K562 (cell line): ENCODE measurements around the gene VAC14. TPM values are rescaled to one million over a fixed set of nuclear protein-coding genes. Genes with fewer than 3 reads are reported as not detected.

Source experiments
- ATAC-seq: fragments of 200-7000 bp; cut with Tn5 transposase; 3 replicates; pipeline ENCODE4 v1.9.1; 2020; ENCODE audit warnings: moderate library complexity
- BruUV-seq: library from RNA; stranded (reverse); fragments of 400-500 nt; replicated peaks from 2 replicates; lab custom pipeline; 2021; lab: Mats Ljungman, UMichigan
- CTCF ChIA-PET: fragments of 300-600 bp; formaldehyde crosslinking; extraction: SDS; loops from one replicate; lab custom pipeline; 2021; ENCODE audit warnings: low intra/inter-chr PET ratio; lab: Yijun Ruan, JAX
- POLR2A ChIA-PET: fragments of 300-600, 350-650 bp; sonication (Branson Sonifier 250); formaldehyde crosslinking; extraction: SDS; loops from one replicate; lab custom pipeline; 2021; ENCODE audit warnings: antibody characterized with exemption, inconsistent platforms; lab: Yijun Ruan, JAX
- DNase-seq, 4 experiments: peaks; one replicate each; pipeline versions ENCODE4 v3.0.0 to v3.0.0-alpha.2; 2011 to 2018; ENCODE audit warnings: low spot score in 3 of 4, mixed read lengths in 3 of 4; ENCODE audit errors: extremely low read depth in 1 of 4
- FAIRE-seq: peaks from 2 replicates; lab custom pipeline; 2011; peaks lifted over from hg19 to GRCh38; lab: Jason Lieb, UNC
- H2AFZ ChIP-seq: 2 replicates; pipeline ENCODE4 v1.6.0; 2011; ENCODE audit warnings: low read depth, low read length, control low read depth, inconsistent platforms
- H3K27ac ChIP-seq: fragments of 200-600 bp; 3 replicates; pipeline ENCODE4 v1.8.0; 2011; ENCODE audit warnings: low read depth, mild to moderate bottlenecking, control low read depth, inconsistent platforms, low read length, moderate library complexity, mixed read lengths; ENCODE audit errors: extremely low read depth
- H3K27me3 ChIP-seq, 2 experiments: fragments of 300-600 bp in 1 of 2; 2 replicates in 1 of 2; 3 replicates in 1 of 2; pipeline versions ENCODE4 v1.6.0 to v1.8.0; 2011; ENCODE audit warnings: inconsistent platforms in 2 of 2, low read length in 2 of 2, mild to moderate bottlenecking in 1 of 2, mixed read lengths in 1 of 2, moderate library complexity in 1 of 2; ENCODE audit not compliant: control insufficient read depth in 2 of 2, insufficient read depth in 2 of 2
- H3K36me3 ChIP-seq: fragments of 300-600 bp; 3 replicates; pipeline ENCODE4 v1.8.0; 2011; ENCODE audit warnings: mild to moderate bottlenecking, low read length, inconsistent platforms; ENCODE audit not compliant: control insufficient read depth, insufficient read depth
- H3K4me1 ChIP-seq, 2 experiments: fragments of 200-600 bp in 1 of 2; replicated peaks in 1 of 2; 2 replicates in 1 of 2; 3 replicates in 1 of 2; pipeline versions ENCODE4 v1.5.1 to v1.8.0; 2011; ENCODE audit warnings: inconsistent platforms in 2 of 2, low read length in 2 of 2, mild to moderate bottlenecking in 1 of 2, mixed read lengths in 1 of 2, moderate library complexity in 1 of 2; ENCODE audit not compliant: control insufficient read depth in 2 of 2, insufficient read depth in 2 of 2
- H3K4me2 ChIP-seq: 2 replicates; pipeline ENCODE4 v1.6.1; 2011; ENCODE audit warnings: low read length, control low read depth, inconsistent platforms, mixed read lengths; ENCODE audit not compliant: insufficient read depth
- H3K4me3 ChIP-seq: fragments of 200-600 bp; sonication (generic), shearing (Covaris generic); 2 replicates; pipeline ENCODE4 v1.5.1; 2016; ENCODE audit warnings: control low read depth, inconsistent platforms
- H3K79me2 ChIP-seq: fragments of 200-600 bp; 3 replicates; pipeline ENCODE4 v1.8.0; 2011; ENCODE audit warnings: low read length, inconsistent platforms; ENCODE audit not compliant: control insufficient read depth, insufficient read depth
- H3K9ac ChIP-seq, 2 experiments: 2 replicates each; pipeline versions ENCODE4 v1.6.0 to v1.6.1; 2011; ENCODE audit warnings: low read depth in 2 of 2, low read length in 2 of 2, control low read depth in 1 of 2, inconsistent platforms in 1 of 2, mild to moderate bottlenecking in 1 of 2, mixed read lengths in 1 of 2; ENCODE audit not compliant: insufficient read depth in 1 of 2
- H3K9me1 ChIP-seq: one replicate; pipeline ENCODE4 v1.6.0; 2011; ENCODE audit warnings: inconsistent platforms, mild to moderate bottlenecking, low read length, moderate library complexity; ENCODE audit not compliant: control insufficient read depth, insufficient read depth
- H3K9me3 ChIP-seq: replicated peaks from 2 replicates; pipeline ENCODE4 v1.5.1; 2011; ENCODE audit warnings: low read depth, low read length, inconsistent platforms; ENCODE audit not compliant: control insufficient read depth, insufficient read depth
- H4K20me1 ChIP-seq: replicated peaks from 2 replicates; pipeline ENCODE4 v1.6.1; 2011; ENCODE audit warnings: low read length, inconsistent platforms, mixed read lengths; ENCODE audit not compliant: control insufficient read depth, insufficient read depth
- HMG20A ChIP-seq: fragments of 450-650 bp; formaldehyde crosslinking; conservative IDR thresholded peaks from 2 replicates; pipeline ENCODE4 v1.4.0; 2020; ENCODE audit warnings: mild to moderate bottlenecking, mixed read lengths
- RBFOX2 ChIP-seq: fragments of 200-400 bp; formaldehyde crosslinking; IDR thresholded peaks from 2 replicates; pipeline ENCODE4 v1.6.1; 2017; ENCODE audit warnings: low read depth, mild to moderate bottlenecking, low read length, moderate library complexity
- SMC3 ChIP-seq: conservative IDR thresholded peaks from 2 replicates; pipeline ENCODE4 v1.6.1; 2011; ENCODE audit warnings: low read depth, low read length, improper control_type of control experiment; ENCODE audit not compliant: insufficient read depth
- WGBS: fragments of 100-300 bp; shearing (Covaris generic); methylation state at CpG from one replicate; pipeline ENCODE4 v1.1.6; 2016; ENCODE audit warnings: low coverage, mixed read lengths; ENCODE audit not compliant: insufficient coverage; ENCODE audit errors: missing lambda C conversion rate; 5-methylcytosine and 5-hydroxymethylcytosine counted together
- in situ Hi-C: fragments of 300-500 bp; cut with MboI; formaldehyde crosslinking; loops from 4 replicates; pipeline ENCODE4 v1.15.0; 2018; ENCODE audit warnings: inconsistent platforms, mixed read lengths
- intact Hi-C: fragments of 100-400 bp; cut with micrococcal nuclease; formaldehyde crosslinking; loops from 2 replicates; pipeline ENCODE4 v1.14.2; 2022
- polyA plus RNA-seq, 8 experiments: library from polyadenylated mRNA; depleted of rRNA in 4 of 8; stranded (reverse) in 5 of 8; unstranded in 3 of 8; fragments of >200 nt; fragmentation: Nextera tagmentation in 2 of 8; fragmentation: Illumina TruSeq in 1 of 8; extraction: Ambion mirVana in 2 of 8; extraction: Trizol in 1 of 8; gene quantifications; 2 replicates each; pipeline versions ENCODE4 v1.2.1 to v1.2.3, GENCODE V29; 2011 to 2014; ENCODE audit warnings: inconsistent platforms in 1 of 8, missing spikeins in 1 of 8
- total RNA-seq, 7 experiments: library from RNA; depleted of rRNA in 6 of 7; stranded (reverse); fragments of >200 nt in 6 of 7; fragmentation: Illumina TruSeq in 2 of 7; extraction: Trizol in 2 of 7; gene quantifications; 2 replicates each; pipeline versions ENCODE4 v1.2.1 to v1.2.3, GENCODE V29; 2011 to 2021; ENCODE audit warnings: low replicate concordance in 1 of 7
- TF ChIP-seq, protein P1 (sequence below): fragments of 450-650 bp; formaldehyde crosslinking; IDR thresholded peaks from 2 replicates; pipeline ENCODE4 v1.4.0; 2022; ENCODE audit warnings: mild to moderate bottlenecking, moderate library complexity

Gene VAC14
- total and polyA plus RNA-seq, 9 of the 15 experiments (the other 6 are each of a cell fraction or from before 2014, with no cell fraction given), result 1.3 to 41.6 (median 26.6) TPM

DNA sequence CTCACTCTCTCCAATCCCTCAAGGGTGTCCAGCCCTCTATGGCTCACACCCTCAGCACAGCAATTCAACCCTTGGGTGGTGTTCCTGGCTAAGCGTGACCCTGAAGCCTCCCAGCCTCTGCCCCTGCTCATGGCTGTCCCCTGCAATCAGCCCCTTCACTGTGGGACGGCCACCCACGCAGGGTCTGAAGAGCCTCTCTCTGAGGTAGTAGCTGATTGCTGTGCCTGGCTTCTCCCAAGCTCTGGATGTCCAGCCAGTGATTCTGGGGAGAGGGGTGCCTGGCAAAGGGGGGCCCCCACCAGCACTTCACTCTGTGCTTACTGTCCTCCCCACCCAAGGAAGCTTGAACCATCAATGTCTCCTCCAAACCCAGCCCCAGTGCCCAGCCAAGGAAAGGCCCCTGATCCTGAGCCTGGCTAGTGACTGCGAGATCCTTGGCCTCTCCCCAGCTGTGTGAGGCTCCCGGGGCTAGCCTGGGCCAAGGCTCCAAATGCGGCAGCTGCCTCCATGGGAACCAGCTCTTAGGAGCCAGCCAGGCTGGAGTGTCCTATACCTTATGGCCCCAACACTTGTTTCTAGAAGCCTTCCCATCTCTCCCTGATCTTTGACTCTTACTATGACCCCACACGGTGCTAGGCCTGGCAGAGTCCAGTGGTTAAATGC, 125.0 kb downstream of the VAC14 start:
- no TSS peak for BruUV-seq
- Histone ChIP-seq H3K4me2 (no peak overlapping the region), H3K36me3 (peaks cover 91% of the 10 kb centered on the region), H3K27ac (no peak overlapping the region), H3K9me1 (no peaks in the 10 kb centered on the region)
- TF ChIP-seq RBFOX2 (peak; percentile 29; the same call in 1 of the 2 replicates), SMC3 (no peak), HMG20A (no peak)
- TF ChIP-seq, protein P1, sequence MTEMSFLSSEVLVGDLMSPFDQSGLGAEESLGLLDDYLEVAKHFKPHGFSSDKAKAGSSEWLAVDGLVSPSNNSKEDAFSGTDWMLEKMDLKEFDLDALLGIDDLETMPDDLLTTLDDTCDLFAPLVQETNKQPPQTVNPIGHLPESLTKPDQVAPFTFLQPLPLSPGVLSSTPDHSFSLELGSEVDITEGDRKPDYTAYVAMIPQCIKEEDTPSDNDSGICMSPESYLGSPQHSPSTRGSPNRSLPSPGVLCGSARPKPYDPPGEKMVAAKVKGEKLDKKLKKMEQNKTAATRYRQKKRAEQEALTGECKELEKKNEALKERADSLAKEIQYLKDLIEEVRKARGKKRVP, result no peak
- TF ChIP-seq, all 486 proteins: peak for 1
- intact Hi-C loops, result no loop called here
- H3K9ac ChIP-seq, result no peak overlapping the region
- ChIA-PET CTCF (no interaction called here), POLR2A (interaction anchor here (1.2 to 1.4 kb wide), 3 partner anchors 10 to 11 kb away, joined by 4 read pairs; partner anchors contain the start of gene MTSS2)
- in situ Hi-C loops, result no loop called here
- H3K79me2 ChIP-seq, result peaks cover 4% of the 10 kb centered on the region; the same call in 1 of the 3 replicates
- FAIRE-seq, result no peak
- no peak for DNase-seq
- no peaks in the 10 kb centered on the region for H3K27me3 ChIP-seq
- 94% methylated on average over 6 of the region's 7 CpGs for WGBS
- no peaks in the 10 kb centered on the region for H3K9me3 ChIP-seq
- no peak overlapping the region for H2AFZ ChIP-seq
- no peak overlapping the region for H3K4me3 ChIP-seq
- H4K20me1 ChIP-seq, result peaks cover 3% of the 10 kb centered on the region; the same call in 1 of the 2 replicates
- peaks cover 0 to 15% of the 10 kb centered on the region in 2 experiments; a peak in 2 of 5 replicates for H3K4me1 ChIP-seq
- ATAC-seq, result no peak
